HG02588 (cell line): ENCODE data around the gene TEN1.

Experiments
- ATAC-seq: cut with Tn5 transposase; IDR thresholded peaks from one replicate; pipeline ENCODE4 v1.9.1; 2021; ENCODE audit warnings: mild to moderate bottlenecking, moderate library complexity; ENCODE audit not compliant: unreplicated experiment

The TEN1 gene

GRCh38 chr17:75976175-75976848, 2.7 kb upstream of the TEN1 start:
- no peak for ATAC-seq

GRCh38 chr17:75979705-75980187, 706 bp downstream of the TEN1 start:
- no peak for ATAC-seq

DNA sequence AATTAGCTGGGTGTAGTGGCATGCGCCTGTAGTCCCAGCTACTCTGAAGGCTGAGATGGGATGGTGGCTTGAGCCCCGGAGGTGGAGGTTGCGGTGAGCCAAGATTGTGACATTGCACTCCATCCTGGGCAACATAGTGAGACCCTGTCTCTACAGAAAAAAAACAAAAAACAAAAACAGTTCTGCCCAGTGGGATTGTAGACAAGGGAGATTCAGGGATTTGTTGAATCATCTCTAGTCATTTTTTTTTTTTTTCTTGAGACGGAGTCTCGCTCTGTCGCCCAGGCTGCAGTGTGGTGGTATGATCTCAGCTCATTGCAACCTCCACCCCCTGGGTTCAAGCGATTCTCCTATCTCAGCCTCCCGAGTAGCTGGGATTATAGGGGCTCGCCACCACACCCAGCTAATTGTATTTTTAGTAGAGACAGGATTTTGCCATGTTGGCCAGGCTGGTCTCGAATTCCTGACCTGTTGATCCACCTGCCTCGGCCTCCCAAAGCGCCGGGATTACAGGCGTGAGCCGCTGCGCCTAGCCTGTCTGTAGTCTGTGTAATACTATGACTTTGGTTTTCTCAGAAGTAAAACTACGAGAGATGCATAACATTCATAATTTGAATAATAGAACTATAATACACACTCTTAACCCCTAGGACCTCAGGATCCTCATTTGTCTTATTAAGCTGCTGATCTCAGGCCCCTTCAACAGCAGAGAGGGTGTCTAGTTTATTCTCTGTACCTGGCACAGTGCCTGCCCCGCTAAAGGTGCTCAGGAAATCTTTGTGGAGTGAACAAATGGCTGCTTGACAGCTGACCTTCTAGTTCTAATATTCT, 1.4 kb downstream of the TEN1 start:
- no peak for ATAC-seq

DNA sequence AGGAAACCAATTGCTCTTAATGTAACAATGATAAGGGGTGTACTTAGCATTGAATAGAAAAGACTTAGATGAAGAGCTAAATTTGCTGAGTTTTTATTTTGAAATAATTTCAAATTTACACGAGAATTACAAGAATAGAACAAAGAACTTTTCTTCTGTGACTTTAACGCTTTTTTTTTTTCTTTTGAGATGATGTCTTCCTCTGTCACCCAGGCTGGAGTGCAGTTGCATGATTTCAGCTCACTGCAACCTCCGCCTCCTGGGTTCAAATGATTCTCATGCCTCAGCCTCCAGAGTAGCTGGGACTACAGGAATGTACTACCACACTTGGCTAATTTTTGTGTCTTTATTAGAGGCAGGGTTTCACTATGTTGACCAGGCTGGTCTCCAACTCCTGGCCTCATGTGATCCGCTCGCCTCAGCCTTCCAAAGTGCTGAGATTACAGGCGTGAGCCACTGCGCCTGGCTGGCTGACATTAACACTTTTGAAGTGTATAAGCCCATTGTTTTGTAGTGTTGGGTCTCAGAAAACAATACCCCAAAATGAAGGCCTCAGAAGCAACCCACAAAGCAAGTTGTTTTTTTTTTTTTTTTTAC, 2.1 kb downstream of the TEN1 start:
- ATAC-seq = no peak

DNA sequence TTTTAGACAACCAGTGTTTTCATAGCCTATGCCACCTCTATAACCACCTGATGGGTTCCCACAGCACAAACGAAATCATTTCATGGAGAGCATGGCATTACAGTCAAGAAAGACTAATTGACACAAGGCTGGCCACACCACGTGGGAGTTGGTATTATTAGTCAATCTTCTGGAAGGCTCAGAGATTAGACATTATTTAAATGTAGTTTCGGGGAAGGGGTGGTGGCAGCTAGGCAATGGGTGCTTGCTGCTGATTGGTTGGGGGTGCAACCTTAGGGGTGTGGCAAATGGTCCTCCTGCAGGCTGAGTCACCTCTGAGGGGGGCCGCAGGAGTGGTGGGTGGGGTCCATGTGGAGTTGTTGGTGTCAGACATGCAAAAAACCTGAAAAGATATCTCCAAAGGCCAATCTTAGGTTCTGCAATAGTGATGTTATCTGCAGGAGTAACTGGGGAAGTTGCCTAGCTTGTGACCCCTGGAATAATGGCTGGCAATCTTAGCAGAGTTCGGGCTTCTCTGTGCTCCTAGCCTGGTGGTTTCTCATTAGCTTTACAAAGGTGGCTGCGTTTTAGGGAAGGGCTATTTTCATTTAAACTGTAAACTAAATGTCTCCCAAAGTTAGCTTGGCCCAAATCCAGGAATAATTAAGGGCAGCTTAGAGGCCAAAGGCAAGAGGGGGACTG, 4.6 kb downstream of the TEN1 start:
- no peak for ATAC-seq

DNA sequence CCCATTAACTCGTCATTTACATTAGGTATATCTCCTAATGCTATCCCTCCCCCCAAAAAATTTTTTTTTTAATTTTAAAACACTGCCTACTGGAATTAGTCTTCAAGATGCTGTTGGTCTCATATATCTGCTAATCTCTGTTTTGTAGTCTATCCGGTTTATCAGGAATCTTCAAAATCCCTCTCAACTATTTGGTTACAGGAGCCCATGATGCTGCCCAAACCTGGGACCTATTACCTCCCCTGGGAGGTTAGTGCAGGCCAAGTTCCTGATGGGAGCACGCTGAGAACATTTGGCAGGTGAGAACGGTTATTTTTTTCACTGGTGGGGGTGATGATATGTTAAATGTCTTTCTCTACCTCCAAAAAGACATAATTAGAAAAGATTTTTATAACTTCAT, 6.9 kb downstream of the TEN1 start:
- no peak for ATAC-seq

GRCh38 chr17:75987041-75987440, 8.0 kb downstream of the TEN1 start:
- ATAC-seq = no peak

GRCh38 chr17:75991396-75991795, 12.4 kb downstream of the TEN1 start:
- ATAC-seq = no peak

DNA sequence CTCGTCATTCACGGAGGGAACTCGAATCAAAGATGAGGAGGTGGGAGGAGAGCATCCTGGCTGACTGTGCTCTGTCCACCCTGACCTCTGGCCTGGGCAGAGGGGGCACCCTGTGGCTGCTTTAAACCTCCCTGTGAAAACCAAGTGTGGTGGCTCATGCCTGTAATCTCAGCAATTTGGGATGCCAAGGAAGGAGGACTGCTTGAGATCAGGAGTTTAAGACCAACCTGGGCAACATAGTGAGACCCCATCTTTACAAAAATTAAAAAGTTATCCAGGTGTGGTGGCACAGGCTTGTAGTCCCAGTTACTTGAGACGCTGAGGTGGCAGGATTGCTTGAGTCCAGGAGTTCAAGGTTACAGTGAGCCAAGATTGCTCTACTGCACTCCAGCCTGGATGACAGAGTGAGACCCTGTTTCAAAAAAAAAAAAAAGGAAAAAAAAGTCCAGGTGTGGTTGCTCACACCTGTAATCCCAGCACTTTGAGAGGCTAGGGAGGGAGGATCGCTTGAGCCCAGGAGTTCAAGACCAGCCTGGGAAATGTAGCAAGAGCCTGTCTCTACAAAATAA, 15.8 kb downstream of the TEN1 start:
- ATAC-seq = no peak

DNA sequence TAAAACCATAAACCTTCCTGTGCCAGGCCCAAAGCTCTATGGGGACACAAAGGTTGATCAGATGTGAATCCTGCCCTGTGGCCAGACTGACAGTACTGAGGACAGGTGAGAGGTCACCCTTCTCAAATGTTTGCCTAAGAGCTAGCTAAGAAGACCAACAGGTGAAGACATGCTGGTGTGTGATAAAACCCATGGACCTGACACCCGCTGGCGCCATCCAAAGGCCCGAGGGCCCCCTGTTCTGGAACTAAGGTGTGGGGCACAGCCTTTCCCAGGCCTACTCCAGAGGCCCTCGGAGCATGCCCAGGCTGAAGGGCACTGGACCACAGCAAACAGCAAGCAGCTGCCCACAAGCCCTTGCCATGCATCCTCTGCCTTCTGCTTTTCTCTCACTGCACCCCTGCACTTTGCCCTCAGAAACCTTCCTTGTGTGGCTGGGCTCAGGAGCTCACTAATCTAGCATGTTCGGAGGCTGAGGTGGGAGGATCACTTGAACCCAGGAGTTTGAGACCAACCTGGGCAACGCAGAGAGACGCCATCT, 16.4 kb downstream of the TEN1 start:
- no peak for ATAC-seq

GRCh38 chr17:75996665-75997590, 17.9 kb downstream of the TEN1 start:
- no peak for ATAC-seq

GRCh38 chr17:75998327-75998795, 19.3 kb downstream of the TEN1 start:
- no peak for ATAC-seq

DNA sequence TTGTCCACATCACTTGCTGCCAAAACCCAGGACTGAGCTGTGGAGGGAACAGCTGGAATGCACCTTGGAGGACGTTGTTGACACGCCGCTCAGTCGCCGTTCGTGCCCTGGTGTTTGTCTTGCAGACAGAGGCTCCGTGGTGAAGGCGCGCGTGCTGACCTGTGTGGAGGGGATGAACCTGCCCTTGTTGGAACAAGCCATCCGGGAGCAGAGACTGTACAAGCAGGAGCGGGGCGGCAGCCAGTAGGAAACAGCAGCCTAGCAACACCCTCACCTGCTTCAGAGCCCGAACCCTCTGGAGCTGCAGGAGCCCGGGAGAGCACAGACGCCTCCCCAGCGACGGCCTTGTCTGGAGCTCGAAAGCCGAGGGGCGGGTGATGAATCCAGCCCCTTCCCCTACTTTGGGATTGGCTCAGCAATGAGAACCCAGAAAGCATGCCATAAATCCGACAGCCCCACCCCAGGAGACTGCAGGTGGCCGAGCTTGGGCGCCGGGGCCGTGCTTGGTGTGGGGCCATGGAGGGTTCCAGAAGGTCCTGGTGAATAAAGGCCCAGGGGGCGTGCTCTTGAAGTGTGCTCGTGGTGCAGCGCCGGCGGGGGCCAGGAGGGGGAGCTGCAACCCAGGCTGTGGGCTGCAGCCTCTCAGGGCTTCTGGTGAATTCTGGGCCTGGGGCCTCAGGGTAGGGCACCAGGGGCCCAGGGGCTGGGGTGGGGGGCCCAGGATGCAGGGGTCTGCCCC, 21.1 kb downstream of the TEN1 start:
- ATAC-seq = no peak

GRCh38 chr17:76000755-76001521, 21.9 kb downstream of the TEN1 start, which contains the start of gene CDK3:
Gene CDK3 (plus strand): TSS chr17:76000855. CDS start chr17:76001426, 571 bp downstream.
- ATAC-seq = no peak

DNA sequence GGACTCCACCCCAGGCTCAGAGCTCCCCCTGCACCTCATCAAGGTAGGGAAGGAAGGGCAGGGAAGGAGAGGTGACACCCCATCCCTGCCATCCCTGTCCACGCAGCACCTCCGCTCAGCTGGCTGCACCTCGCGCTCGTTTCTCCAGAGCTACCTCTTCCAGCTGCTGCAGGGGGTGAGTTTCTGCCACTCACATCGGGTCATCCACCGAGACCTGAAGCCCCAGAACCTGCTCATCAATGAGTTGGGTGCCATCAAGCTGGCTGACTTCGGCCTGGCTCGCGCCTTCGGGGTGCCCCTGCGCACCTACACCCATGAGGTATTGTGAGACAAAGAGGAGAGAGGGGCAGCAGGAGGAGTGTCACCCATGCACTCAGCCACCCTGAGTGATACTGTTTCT, 23.1 kb downstream of the TEN1 start:
- no peak for ATAC-seq

- no peak for ATAC-seq
Observed at GRCh38 chr17:76003915-76004314, 24.9 kb downstream of the TEN1 start.

GRCh38 chr17:76004750-76005262, 25.8 kb downstream of the TEN1 start:
- ATAC-seq = no peak
